Raji (cell line): Measurements from ENCODE around the gene SLC30A10.

ENCODE experiments used
- POLR2A ChIP-seq: IDR thresholded peaks from 2 replicates; pipeline ENCODE4 v1.6.1; 2011; ENCODE audit warnings: low read depth, low read length, control low read depth; ENCODE audit not compliant: insufficient read depth

SLC30A10 gene

DNA sequence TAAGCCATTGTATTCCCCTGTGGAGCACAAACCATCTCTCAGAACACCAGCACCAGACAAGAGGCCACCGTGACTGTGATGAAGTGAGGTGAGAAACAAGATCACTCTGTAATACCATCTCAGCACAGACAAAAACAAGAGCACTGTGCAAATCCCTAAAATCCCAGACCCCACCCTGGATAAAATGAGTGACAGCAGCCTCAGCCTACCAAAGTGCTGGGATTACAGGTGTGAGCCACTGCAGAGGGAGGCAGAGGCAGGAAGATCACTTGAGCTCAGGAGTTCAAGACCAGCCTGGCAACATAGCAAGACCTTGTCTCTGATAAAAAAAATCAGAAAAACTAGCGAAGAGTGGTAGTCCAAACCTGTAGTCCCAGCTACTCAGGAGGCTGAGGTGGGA is 23.4 kb downstream of the SLC30A10 start:
- no peak for TF ChIP-seq POLR2A

DNA sequence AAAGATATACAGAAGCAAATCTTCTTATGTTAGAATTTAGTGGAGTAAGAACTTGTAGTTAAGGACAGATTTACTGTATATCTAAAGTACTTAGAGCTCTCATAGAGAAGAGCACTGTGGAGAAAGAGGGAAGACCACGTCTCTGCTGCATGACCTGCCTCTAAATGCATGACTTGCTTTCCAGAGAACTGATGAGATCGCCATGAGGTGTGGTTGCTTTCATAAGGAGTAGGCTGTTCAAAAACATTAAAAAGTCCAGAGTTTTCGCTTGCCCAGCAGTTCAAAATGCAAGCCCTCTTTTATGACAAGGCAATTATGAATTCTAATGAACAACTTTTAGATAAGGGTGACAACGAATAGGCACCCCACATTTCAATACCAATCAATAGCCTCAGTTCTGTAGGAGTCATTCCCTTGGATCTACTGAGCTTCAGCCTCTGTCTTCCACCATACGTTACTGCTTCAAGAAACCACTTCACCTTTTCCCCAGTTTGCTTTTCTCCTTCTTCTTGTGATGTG is 24.9 kb downstream of the SLC30A10 start:
- TF ChIP-seq POLR2A = no peak

DNA sequence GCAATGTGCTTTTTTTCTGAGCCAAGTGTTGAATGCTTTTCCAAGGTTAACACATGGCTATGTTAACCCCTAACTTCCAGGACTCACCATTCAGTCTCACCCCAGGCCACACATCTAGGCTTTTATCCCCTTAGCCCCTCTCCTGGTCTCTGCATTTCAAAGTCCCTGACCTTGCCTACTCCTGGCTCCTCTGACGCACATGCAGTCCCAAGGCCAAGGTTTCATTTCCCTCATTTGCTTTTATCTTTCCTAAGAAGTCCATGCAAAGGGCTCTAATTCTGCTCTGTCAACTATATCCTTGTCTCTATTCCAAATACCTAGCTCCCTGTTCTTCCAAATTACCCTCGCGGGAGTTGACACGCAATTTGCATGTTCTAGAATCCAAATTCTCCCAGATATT is 25.4 kb downstream of the SLC30A10 start:
- TF ChIP-seq POLR2A = no peak

DNA sequence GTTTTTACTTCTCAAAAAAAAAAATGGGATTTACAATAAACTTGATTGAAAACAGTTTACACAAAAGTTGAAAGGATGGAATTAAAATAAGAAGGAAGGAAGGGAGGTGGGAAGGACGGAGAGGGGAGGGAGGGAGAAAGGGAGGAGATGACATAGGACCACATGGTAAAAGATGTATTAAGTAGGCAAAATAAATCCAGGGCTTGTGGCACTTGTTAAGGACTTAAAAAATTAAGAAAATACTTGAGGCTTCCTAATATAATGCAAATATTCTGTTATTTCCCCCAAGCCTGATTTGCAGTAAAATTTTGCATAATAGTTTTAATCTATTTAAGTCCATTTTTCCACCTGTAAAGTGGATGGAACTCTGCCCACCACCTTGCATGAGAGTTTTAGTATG is 27.5 kb downstream of the SLC30A10 start:
- TF ChIP-seq POLR2A = no peak

GRCh38 chr1:219900201-219900600 is 28.2 kb downstream of the SLC30A10 start:
- no peak for TF ChIP-seq POLR2A

GRCh38 chr1:219898375-219898774 is 30.0 kb downstream of the SLC30A10 start:
- TF ChIP-seq POLR2A = no peak

DNA sequence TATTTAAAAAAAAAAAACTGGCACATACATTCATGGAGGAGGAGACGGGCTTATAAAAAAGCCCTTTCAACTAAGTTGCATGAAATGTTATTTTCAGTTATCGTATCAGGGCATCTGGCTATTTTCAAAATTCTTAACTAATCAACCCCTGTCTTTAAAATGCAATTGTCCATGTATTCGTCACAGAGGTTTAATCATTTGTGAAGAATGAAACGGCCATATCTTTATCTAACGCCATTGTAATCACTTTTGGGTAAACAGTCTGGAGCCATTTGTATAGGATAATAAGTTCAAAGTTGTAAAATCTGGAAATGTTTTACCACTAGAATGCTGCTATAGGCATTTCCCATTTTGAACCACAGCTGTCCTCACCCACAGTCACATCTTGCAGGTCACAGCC is 30.4 kb downstream of the SLC30A10 start:
- no peak for TF ChIP-seq POLR2A

DNA sequence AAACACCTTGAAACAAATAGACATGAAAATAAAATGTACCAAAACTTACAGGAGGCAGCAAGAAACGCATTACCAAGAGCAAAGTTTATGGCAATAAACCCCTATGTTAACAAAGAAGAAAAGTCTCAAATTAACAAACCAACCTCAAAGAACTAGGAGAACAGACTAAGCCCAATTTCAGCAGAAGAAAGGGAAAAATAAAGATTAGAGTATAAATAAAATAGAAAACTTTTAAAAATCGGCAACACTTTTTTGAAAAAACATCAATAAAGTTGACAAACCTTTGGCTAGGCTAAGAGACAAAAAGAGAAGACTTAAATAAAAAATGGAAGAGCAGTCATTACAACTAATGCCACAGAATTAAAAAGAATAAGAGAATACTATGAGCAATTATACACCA is 42.7 kb downstream of the SLC30A10 start:
- TF ChIP-seq POLR2A = no peak

GRCh38 chr1:219883400-219884332 is 44.7 kb downstream of the SLC30A10 start:
- TF ChIP-seq POLR2A = no peak

DNA sequence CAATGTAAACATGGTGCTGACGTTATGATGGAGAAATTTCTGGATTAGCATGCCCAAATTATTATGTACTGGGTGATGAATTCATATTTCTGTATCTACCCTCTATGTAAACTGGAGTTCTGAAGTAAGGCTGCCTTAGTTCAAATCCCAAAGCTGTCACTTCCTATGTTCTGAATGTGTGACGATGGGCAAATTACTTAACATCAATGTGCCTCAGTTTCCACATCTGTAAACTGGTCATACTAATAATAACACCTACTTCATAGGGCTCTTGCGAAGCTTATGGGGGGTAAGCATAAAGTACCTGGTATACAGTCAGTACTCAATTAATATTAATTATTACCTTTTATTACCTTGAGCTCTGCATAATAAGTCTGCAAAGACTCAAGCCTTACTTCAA is 45.6 kb downstream of the SLC30A10 start:
- TF ChIP-seq POLR2A = no peak

DNA sequence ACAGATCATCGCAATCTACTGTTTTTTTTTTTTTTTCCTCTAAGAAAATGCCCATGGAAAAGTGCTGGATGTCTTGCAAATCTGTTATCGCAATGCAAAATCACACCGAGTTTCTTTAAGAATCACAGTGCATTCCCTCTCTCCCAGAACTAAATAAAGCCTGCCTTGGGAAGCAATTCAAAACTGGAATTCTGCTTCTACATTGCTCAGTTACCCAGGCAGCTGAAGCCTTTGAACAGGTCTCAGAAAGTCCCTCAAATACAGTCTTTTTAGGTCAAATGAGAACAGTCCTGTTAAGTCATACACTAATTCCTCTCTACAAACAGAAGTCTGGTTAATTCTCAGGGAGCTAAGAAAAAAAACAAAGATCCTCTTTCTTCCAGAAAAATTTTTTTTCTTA is 46.3 kb downstream of the SLC30A10 start:
- TF ChIP-seq POLR2A = no peak

GRCh38 chr1:219880765-219881457 is 47.4 kb downstream of the SLC30A10 start:
- no peak for TF ChIP-seq POLR2A

GRCh38 chr1:219876798-219877209 is 51.6 kb downstream of the SLC30A10 start:
- no peak for TF ChIP-seq POLR2A

DNA sequence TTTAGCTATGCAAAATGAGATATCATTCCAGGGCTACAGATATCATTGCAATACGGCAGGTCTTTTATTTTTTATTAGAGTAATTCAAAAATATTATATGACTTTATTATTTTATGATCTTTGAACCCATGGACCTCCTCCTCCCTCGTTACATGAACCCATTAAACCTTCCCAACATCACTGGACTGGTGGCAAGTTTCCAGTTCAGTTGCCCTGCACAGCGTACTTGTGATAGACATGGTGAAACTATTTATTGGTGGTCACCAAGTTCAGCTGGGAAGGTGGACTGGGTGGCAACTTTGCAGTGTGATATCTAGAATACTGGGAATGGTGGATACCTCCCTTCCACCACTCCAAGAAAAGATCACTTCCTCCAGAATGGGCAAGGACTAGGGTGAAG is 52.5 kb downstream of the SLC30A10 start:
- no peak for TF ChIP-seq POLR2A

DNA sequence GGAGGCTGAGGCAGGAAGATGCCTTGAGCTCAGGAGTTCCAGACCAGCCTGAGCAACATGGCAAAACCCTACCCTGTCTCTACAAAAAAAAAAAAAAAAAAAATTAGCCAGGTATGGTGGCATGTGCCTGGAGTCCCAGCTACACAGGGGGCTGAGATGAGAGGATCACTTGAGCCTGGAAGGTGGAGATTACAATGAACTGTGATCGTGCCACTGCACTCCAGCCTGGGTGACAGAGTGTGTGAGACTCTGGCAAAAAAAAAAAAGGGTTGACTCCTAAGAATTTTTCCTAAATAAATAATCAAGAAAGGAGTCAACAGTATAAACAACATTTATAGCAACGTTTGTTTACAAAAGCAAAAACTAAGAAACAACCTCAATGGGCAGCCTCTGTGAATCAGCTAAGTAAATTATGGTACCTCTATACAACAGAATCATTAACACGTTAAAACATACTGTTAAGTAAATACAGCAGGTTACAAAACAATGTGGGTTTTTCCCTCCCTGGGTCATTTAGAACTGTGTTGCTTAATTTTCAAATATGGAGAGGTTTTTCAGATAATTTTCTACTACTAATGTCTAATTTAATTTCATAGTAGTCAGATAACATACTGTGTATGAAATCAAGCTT is 56.8 kb downstream of the SLC30A10 start:
- no peak for TF ChIP-seq POLR2A
